Measurements from ENCODE around the gene ITPRIP. TPM values are rescaled to one million over a fixed set of nuclear protein-coding genes. Genes with fewer than 3 reads are reported as not detected.

ITPRIP gene
- total RNA-seq, 3 donors from 2014 or later (not counting 1 experiment from before 2014, with no cell fraction given), result 172 to 225 (median 176) TPM

- H3K27me3 ChIP-seq (ENCODE audit: control insufficient read depth, insufficient read depth, low read length), result no peaks in the 10 kb centered on the region
- no peaks in the 10 kb centered on the region for H3K27me3 Mint-ChIP-seq (ENCODE audit: low read depth in 2 of 2)
- 69% methylated on average over 14 of the region's 17 CpGs for WGBS (ENCODE audit: insufficient coverage)
- TF ChIP-seq, protein P1, sequence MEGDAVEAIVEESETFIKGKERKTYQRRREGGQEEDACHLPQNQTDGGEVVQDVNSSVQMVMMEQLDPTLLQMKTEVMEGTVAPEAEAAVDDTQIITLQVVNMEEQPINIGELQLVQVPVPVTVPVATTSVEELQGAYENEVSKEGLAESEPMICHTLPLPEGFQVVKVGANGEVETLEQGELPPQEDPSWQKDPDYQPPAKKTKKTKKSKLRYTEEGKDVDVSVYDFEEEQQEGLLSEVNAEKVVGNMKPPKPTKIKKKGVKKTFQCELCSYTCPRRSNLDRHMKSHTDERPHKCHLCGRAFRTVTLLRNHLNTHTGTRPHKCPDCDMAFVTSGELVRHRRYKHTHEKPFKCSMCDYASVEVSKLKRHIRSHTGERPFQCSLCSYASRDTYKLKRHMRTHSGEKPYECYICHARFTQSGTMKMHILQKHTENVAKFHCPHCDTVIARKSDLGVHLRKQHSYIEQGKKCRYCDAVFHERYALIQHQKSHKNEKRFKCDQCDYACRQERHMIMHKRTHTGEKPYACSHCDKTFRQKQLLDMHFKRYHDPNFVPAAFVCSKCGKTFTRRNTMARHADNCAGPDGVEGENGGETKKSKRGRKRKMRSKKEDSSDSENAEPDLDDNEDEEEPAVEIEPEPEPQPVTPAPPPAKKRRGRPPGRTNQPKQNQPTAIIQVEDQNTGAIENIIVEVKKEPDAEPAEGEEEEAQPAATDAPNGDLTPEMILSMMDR (IDR thresholded peaks at IDR 0.05), result peak; percentile 34
- intact Hi-C loops (cut with micrococcal nuclease), result no loop called here
- no peak overlapping the region for H3K4me3 ChIP-seq (ENCODE audit: low read length)
- peak in 1 of 2 donors; percentile 60 for DNase-seq
- H3K27ac Mint-ChIP-seq, result no peak overlapping the region
- peak in 2 of 3 donors; percentile 44 to 52 for ATAC-seq
- H3K4me1 Mint-ChIP-seq, result peaks cover 35% of the 10 kb centered on the region in 2 donors
- no peaks in the 10 kb centered on the region for H3K9me3 ChIP-seq (ENCODE audit: control insufficient read depth, insufficient read depth, low read length)
- H3K36me3 Mint-ChIP-seq, result no peaks in the 10 kb centered on the region
- no peak overlapping the region for H3K4me3 Mint-ChIP-seq
- H3K27ac ChIP-seq (ENCODE audit: low read length), result no peak overlapping the region
- H3K36me3 ChIP-seq (ENCODE audit: control insufficient read depth, insufficient read depth, low read length), result no peaks in the 10 kb centered on the region
- peaks cover 0 to under 1% of the 10 kb centered on the region in 2 donors for H3K9me3 Mint-ChIP-seq
- H3K4me1 ChIP-seq (ENCODE audit: control insufficient read depth, insufficient read depth, low read length), result peaks cover 32% of the 10 kb centered on the region
Measured at GRCh38 chr10:104297697-104298660, 40.3 kb downstream of the ITPRIP start.

GRCh38 chr10:104296687-104297436 lies 41.4 kb downstream of the ITPRIP start:
- 93% methylated on average over 10 of the region's 10 CpGs for WGBS (ENCODE audit: insufficient coverage)
- Histone ChIP-seq H3K36me3 (ENCODE audit: control insufficient read depth, insufficient read depth, low read length) (no peaks in the 10 kb centered on the region), H3K27ac (ENCODE audit: low read length) (no peak overlapping the region), H3K9me3 (ENCODE audit: control insufficient read depth, insufficient read depth, low read length) (no peaks in the 10 kb centered on the region), H3K4me1 (ENCODE audit: control insufficient read depth, insufficient read depth, low read length) (peaks cover 21% of the 10 kb centered on the region), H3K27me3 (ENCODE audit: control insufficient read depth, insufficient read depth, low read length) (no peaks in the 10 kb centered on the region), H3K4me3 (ENCODE audit: low read length) (no peak overlapping the region)
- H3K4me1 Mint-ChIP-seq, result peaks cover 23 to 24% of the 10 kb centered on the region in 2 donors
- no peaks in the 10 kb centered on the region for H3K36me3 Mint-ChIP-seq
- DNase-seq (no peak), ATAC-seq (no peak)
- intact Hi-C loops (cut with micrococcal nuclease), result no loop called here
- no peak overlapping the region for H3K4me3 Mint-ChIP-seq
- H3K27ac Mint-ChIP-seq, result peak overlapping the region in 1 of 2 donors; percentile 36
- TF ChIP-seq, protein P1 (IDR thresholded peaks at IDR 0.05), result no peak
- H3K9me3 Mint-ChIP-seq, result no peaks in the 10 kb centered on the region
- no peaks in the 10 kb centered on the region for H3K27me3 Mint-ChIP-seq (ENCODE audit: low read depth in 2 of 2)

DNA sequence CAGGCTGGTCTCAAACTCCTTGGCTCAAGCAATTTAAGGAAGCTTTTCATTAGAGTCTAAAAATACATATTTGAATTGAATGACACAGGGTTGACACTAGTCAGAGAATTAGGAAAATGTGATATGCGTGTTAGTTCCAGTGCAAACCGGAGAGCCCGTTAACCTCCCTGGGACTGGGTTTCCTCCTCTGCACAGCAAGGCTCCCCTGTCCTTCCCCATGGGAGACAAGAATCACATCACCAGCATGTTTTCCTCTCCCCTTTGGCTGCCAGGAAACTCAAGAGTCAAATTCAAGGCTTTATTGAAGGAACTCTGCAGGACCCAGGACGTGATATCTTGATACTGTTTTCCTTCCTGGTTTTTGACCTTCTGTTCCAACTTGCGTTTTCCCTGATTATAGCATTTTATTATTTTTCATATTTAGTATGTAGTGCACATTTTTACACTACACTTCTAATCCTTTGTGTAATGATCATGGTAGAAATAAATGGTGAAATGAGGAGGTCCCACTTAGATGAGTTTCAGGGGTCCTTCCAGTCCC lies 44.4 kb downstream of the ITPRIP start:
- no peak for DNase-seq
- TF ChIP-seq, protein P1 (IDR thresholded peaks at IDR 0.05), result no peak
- ATAC-seq, result no peak
- peaks cover 9 to 14% of the 10 kb centered on the region in 2 donors for H3K4me1 Mint-ChIP-seq
- H3K36me3 Mint-ChIP-seq, result no peaks in the 10 kb centered on the region
- H3K9me3 ChIP-seq (ENCODE audit: control insufficient read depth, insufficient read depth, low read length), result no peaks in the 10 kb centered on the region
- WGBS (ENCODE audit: insufficient coverage), result 95% methylated on average over 4 of the region's 5 CpGs
- peaks cover 3% of the 10 kb centered on the region for H3K27me3 ChIP-seq (ENCODE audit: control insufficient read depth, insufficient read depth, low read length)
- H3K4me3 Mint-ChIP-seq, result no peak overlapping the region
- no peak overlapping the region for H3K27ac ChIP-seq (ENCODE audit: low read length)
- intact Hi-C loops (cut with micrococcal nuclease), result no loop called here
- H3K27ac Mint-ChIP-seq, result no peak overlapping the region
- H3K4me3 ChIP-seq (ENCODE audit: low read length), result no peak overlapping the region
- H3K9me3 Mint-ChIP-seq, result no peaks in the 10 kb centered on the region
- H3K36me3 ChIP-seq (ENCODE audit: control insufficient read depth, insufficient read depth, low read length), result no peaks in the 10 kb centered on the region
- H3K4me1 ChIP-seq (ENCODE audit: control insufficient read depth, insufficient read depth, low read length), result peaks cover 7% of the 10 kb centered on the region
- H3K27me3 Mint-ChIP-seq (ENCODE audit: low read depth in 2 of 2), result peaks cover 9 to 15% of the 10 kb centered on the region in 2 donors

Measured in natural killer cell (primary cell).